HG02943 (cell line): ENCODE data around the gene NFIC.
"Not testable (repeated sequence)": the region's sequence is repeated elsewhere in the genome, so short reads cannot be mapped to it uniquely, and the experiment has no call there.

Source experiments
- ATAC-seq: cut with Tn5 transposase; IDR thresholded peaks from one replicate; pipeline ENCODE4 v1.9.1; 2021; ENCODE audit warnings: mild to moderate bottlenecking, low read depth, moderate library complexity; ENCODE audit not compliant: unreplicated experiment

Gene NFIC

DNA sequence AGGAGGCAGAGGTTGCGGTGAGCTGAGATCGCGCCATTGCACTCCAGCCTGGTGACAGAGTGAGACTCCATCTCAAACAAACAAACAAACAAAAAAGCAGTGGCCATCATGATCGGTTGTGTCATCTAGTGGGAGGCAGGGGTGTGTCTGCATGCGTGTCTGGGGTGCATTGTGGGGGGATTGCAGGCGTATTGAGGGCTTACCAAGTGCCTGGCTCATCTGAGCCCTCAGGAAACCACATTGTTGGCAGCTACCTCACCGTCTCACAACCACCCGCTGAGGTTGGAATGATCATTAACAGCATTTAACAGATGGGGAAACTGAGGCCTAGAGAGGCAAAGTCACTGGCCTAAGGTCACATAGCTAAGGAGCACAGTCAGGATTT lies 30.5 kb downstream of the NFIC start:
- ATAC-seq = no peak

DNA sequence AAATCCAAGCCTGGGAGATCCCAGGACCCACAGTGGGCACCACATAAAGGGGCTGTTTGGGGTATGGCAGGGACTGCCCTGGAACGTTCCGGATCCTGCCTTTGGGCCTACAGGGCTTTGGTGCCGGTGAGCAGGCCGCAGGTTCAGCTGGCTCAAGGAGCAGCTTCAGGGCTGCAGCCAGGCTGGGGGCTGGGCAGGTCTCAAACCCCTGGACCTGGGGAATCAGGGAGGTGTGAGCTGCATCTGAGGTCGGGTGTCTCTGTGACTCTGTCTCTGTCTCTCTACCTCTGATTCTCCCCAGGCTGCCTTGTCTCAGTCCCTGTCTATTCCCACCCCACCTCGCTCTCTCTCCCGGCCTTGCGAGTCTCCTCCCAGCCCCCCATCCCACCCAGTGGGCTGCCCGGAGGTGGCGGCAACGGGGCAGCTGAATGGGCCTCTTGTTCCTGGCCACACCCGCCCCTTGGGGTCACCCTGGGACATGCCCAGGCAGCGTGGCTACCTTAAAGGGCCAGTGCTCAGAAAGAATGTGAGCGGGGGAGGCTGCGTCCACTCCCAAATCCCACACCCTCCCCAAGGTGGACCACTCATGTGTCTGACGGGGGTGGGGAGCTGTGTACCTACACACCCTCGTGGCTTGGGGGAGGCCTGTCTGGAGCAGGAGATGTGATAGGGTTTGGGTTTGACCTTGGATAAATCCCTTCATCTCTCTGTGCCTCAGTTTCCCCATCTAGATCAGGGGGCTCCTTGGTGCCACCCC lies 31.1 kb downstream of the NFIC start:
- ATAC-seq = no peak

DNA sequence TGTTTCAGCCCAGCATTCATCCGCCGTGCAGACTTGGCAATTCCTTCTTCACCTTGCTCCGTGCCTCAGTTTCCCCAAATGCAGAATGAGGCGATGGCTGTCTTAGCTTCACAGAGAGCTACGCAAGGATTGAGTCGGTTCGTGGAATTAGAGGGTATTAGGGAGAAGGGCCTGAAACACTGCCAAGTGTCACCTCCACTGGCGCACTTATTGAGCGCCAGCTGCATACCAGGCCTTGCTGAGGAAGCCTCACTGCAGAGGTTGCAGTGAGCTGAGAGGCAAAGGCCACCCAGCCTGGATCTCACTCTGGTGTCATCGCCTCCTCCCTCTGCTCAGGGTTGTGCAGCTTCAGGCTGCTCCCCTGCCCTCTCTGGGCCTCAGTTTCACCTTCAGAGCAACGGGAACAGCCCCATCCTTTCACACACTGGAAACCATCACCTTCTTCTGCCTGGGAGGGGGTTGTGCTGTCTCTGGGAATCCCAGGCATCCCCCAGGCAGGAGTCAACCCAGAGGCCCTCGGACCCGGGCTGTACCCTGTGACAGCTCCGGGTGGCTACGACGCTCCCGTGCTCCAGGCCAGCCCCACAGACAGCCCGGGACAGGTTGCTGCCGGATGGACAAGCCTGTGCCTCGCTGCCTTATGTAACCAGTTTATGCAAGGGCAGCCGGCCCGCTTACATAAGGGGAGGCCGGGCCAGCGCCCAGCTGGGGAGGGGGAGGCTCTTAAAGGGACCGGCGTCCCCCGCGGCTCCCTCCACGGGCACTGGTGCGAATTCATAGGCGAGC lies 31.9 kb downstream of the NFIC start:
- ATAC-seq = no peak

DNA sequence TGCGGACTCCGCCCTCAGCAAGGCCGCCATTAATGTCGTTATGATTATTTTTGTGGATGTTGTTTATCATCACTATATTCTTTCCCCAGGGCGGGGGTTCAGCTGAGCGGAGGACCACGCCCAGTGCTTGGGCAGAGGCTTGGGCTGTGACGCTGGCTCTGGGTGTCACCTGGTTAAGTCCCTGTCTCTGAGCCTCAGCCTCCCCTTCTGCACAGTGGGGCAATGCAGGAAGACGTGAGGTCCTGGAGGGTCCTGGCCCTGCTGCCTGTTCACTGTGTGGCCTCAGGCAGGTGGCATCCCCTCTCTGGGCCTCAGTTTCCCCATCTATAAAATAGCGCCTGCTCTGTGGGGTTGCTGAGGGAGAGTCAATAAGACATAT lies 32.5 kb downstream of the NFIC start:
- ATAC-seq = no peak

DNA sequence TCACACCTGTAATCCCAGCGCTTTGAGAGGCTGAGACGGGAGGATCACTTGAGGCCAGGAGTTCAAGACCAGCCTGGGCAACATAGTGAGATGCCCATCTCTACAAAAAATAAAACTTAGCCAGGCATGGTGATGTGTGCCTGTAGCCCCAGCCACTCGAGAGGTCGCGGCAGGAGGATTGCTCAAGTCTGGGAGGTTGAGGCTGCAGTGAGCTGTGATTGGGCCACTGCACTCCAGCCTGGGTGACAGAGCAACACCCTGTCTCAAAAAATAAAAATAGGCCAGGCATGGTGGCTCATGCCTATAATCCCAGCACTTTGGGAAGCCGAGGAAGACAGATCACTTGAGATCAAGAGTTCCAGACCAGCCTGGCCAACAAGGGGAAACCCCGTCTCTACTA lies 32.9 kb downstream of the NFIC start:
- not testable (repeated sequence) for ATAC-seq

DNA sequence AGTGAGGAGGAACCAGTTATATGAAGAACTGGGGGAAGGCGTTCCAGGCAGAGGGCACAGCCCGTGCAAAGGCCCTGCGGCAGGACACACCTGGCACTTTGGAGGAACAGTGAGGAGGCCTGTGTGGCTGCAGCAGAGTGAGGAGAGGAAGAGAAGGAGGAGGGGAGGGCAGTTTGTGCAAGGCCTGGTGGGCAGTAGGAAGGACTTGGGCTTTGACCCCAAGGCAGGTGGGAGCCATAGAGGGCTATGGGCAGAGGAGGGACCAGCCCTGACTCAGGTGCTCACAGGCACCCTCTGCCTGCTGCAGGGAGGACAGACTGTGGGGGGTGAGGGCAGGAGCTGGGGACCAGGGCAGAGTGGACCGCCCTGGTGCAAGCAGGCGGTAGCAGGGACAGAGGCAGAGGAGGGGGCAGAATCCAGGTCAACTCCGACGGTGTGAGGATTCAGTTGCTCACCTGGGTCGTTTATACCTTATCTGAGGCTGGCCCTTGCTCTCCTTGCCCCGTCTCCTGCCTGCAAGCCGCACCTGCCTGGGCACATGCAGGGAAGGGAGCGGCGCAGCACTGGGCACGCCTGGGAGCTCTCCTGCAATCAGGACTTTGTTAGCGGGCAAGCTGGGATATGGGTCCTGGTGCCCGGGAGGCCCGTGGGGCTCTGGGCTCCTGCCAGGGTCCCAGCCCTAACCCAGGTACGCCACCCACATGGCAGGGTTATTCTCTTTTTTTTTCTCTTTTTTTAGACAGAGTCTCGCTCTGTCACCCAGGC lies 34.8 kb downstream of the NFIC start:
- no peak for ATAC-seq

DNA sequence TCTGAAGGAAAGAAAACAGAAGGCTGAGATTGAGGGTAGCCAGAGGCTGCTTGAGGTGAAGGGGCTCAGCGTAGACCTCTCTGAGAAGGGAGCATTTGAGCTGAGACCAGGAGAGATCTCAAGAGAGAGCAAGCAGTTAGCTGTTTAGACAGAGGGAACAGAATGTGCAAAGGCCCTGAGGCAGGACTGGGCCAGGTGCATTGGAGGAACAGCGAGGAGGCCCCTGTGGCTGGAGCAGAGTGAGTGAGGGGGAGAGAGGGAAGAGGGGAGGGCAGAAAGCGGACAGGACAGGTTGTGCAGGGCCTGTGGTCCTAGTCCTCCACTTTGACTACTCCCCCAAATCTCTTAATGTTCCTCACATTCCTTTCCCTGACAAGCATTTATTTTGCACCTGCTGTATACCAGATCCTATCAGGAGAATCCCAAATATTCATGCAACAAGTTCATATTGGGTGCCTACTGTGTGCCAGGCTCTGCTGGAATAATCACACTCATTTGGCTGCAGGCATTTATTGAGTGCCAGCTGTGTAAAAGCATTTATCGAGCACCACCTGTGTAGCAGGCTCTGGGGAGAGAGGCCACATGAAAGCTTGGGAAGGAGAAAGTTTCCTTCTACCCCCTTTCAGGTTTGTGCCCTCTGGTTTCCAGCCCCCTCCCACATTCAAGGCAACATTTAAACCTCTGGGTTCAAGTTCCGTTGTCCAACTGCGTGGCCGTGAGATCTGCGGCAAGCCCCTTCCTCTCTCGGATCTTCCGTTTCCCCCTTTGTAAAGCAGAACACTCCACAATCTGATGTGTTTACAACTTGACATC lies 36.5 kb downstream of the NFIC start:
- ATAC-seq = no peak

DNA sequence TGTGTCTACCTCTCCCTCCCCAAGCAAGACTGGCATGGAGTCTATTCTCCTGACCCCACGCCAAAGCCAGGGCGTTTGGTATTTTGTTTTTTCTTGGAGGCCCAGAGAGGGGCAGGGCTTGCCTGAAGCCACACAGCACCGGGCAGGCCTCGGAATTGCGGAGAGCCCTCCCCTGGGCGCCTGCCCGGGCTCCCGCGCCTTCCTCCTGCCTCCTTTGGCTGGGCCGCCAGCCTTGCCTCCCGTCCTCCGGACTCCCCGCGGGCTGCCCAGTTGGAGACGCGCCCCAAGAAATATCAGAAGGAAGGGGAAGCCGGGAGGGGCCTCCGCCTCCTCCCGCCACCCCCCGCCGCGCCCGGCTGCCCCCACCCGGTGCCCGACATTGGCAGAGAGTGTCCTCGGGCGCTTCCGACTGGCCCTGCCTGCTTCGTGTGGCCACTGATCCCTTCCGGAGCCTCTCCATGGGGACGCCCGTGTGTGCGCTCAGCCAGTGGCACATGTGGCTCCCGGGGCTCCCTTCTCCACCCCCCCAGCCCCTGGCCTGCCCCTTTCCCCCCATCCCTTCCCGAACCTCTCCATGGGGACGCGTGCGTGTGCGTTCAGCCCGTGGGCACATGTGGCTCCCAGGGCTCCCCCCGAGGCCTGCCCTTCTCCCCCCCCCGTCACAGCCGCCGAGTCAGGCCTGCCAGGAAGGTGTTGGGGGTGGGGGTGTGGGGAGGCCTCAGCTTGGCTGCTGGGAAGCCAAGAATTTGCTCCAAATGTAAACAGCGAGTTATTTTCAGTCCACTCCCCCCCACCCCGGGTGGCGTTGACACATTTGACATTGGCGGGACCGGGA lies 37.3 kb downstream of the NFIC start:
- ATAC-seq = no peak

DNA sequence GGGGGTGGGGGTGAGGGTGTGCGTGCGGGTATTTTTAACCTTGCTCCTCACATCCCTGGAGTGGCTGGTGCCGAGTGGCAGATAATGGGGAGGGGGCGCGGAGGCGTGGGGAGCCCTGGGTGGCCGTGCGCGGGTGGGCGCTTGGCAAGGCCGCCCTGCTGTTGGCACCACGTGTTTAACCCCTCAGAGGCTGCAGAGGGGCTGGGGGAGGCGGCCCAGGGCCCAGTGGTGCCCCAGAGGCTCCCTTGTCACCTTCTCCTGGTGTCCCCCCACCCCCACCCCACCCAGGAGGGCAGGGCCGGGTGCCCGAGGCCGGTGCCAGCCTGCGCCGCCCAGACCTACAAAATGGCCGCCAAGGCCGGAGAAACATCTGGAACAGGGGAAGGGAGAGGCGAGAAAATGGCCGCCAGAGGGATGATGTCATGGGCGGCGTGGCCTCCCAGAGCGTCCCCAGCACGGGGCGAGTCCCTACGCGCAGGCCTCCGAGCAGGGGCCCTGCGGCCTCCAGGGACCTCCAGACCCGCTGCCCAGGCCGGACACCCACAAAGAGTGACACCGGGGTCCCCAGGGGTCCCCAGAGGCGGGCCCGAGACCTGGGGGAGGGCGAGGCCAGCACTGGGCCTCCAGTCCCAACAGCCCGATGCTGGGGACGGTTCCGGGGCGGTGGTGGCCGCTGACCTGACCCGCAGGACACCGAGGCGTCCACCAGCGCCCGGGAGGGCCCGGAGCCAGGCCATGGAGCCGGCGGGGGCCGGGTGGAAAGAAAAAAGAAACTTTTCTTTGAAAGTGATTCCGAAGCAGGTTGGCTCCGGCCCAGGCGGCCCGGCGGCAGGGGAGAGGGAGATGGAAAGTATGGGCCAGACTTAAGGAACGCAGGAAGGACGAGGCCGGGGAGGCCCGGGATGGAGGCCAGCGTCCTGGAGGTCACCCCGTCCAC lies 38.2 kb downstream of the NFIC start:
- no peak for ATAC-seq

DNA sequence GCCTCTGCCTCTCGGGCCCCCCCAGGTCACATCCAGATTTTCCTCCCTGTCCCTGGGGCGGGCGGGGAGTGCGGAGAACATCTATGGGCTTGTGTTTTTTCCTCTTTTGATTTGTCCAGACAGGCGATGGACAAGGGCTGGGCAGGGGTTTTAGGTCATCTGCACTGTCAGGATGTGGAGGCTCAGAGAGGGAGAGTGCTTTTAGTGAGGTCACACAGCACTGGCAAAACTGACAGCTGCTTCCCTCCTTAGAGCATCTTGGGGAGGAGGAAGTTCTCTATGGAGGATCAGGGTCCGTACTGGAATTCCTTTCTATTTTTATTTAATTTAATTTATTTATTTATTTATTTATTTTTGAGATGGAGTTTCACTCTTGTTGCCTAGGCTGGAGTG lies 38.9 kb downstream of the NFIC start:
- ATAC-seq = no peak

DNA sequence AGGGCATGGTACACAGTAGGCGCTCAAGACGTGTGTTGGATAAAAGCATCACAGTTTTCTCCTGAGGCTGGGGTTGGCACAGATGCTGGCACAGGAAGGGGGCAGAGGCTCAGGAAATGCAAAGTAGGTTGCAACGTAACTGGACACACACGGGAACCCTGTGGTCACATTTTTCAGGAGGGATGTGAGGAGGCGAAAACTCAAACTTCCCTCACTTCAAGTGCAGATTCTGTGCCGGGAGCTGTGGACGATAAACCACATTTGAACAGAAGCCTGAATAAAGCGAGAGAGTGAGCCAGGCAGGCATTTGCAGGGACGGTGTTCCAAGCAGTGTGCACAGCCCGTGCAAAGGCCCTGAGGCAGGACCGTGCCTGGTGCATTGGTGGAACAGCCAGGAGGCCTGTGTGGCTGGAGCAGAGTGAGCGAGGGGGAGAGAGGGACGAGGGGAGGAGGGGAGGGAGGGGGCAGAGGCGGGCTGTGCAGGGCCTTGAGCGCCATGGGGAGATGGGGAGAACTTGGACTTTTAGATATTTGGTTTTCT lies 40.3 kb downstream of the NFIC start:
- no peak for ATAC-seq

DNA sequence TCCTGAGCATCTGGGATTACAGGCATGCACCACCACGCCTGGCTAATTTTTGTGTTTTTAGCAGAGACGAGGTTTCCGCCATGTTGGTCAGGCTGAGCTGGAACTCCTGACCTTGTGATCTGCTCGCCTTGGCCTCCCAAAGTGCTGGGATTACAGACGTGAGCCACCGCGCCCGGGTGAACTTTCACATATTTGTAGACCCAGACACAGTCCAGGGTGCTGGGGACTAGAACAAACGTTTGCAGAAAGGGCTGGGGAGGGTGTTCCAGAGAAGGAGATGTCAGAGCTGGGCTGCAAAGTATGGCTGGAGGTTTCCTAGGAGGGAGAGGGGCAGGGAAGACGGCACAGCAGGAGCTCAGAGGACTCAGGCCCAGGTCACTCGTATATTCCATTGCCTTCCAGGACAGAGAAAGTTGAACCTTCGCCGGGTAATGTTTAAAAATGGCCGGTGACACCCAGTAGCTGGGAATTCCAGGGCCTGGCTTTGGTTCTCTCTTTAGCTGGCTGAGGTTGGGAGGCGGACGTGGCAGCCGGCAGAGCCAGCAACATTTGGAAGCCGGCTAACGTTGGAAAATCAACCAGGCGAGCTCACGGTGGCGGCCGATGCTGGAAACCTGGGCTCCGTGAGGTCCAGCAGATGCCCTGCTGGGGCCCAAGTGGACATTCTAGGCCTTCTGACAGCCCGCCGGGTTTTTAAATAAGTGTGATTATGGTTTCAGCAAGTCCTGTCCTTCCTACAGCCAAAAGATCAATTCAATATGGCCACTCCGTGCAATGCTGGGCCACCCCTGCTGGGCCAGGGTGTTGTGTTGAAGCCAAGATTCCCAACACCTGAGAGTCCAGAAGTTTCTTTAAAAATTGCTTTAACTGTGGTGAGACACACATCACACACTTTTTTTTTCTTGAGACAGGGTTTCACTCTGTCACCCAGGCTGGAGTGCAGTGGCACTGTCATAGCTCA lies 41.5 kb downstream of the NFIC start:
- no peak for ATAC-seq

DNA sequence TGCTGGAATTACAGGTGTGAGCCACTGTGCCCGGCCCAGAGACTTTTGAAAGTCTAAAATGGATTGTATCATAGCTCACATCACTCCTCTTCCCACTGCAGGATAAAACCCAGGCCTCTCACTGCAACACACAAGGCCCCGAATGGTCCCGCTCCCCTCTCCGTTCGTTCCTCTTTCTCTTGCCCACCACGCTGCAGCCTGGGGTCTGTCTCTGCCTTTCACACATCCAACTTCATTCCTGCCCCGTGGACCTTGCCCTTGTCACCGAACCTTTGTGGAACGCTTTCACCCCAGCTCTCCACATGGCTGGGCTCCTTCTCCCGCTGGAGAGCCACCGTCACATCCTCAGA lies 42.6 kb downstream of the NFIC start:
- ATAC-seq = no peak

DNA sequence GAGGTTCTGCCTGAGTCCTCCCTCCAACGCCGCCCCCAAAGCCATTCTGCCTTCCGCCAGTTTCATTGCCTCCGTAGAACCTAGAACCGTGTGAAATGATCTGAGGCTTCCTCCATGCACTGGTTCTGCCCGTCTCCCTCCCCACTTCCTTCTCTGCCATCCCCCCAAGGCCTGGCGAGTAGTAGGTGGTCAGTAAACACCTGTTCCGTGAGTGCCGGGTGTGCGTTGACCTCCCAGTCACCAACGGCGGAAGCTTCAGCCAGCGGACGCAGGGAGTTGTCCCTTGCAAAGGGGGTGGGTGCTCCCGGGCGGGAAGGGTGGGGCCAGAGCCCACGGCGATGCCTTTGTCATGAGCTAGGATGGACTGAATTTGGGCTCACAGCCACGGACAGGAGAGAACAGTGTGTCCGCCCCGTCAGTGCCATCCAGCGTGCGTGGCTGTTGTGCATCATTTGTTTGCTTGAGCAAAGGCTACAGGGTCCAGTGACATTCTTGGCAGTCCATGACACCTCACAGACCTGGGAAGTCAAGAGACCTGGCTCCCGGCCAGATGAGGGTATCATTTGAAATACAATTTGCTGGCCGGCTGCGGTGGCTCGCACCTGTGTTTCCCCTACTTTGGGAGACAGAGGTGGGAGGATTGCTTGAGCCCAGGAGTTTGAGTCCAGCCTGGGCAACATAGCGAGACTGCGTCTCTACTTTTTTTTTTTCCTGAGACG lies 43.1 kb downstream of the NFIC start:
- ATAC-seq = no peak

DNA sequence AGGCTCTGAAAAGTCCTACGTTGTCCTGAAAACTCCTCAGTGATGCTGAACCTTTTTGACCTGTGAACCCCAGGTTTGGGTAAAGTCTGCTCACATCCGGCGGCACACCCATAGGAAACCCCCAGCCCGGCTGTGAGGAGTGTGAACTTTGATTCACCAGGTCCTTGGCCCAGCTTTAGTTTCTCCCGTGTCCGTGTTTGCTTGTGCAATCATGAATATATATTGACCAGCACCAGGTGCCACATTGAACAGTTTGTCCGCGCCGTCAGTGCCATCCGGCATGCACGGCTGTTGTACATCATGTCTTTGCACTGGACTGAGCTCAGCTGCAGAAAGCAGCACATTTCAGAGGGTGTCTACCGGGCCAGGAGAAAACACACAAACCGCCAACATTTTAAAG lies 45.3 kb downstream of the NFIC start:
- ATAC-seq = no peak

DNA sequence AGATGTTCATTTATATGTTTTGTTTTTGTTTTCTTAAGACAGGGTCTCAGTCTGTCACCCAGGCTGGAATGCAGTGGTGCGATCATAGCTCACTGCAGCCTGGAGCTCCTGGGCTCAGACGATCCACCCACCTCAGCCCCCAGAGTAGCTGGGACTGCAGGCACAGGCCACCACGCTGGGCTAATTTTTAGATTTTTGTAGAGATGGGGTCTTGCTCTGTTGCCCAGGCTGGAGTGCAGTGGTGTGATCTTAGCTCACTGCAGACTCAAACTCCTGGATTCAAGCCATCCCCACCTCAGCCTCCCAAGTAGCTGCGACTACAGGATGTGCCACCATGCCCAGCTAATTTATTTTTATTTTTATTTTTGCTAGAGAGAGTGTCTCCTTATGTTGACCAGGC lies 45.7 kb downstream of the NFIC start:
- ATAC-seq = no peak
